Measurements from ENCODE around the gene ZFYVE9.
A peak's percentile ranks its signal among the peaks of the same experiment; 100 is the strongest.
"Not testable (repeated sequence)": the region's sequence is repeated elsewhere in the genome, so short reads cannot be mapped to it uniquely, and the experiment has no call there.

ZFYVE9 gene

GRCh38 chr1:52141513-52142219 is at the start of gene ZFYVE9:
ZFYVE9 (plus strand) TSS chr1:52142089; CDS start chr1:52233207, 91,118 bp downstream.
- DNase-seq (ENCODE audit: low read depth) = peak; percentile 89
- peak within 1 kb of the TSS; percentile 72 for H3K4me3 ChIP-seq (ENCODE audit: low read depth, low read length)
- peak; percentile 54 for TF ChIP-seq MAX (IDR thresholded peaks at IDR 0.05; ENCODE audit: low read depth, low read length)
- TF ChIP-seq CTCF (IDR thresholded peaks at IDR 0.05; ENCODE audit: low read depth, low read length) = peak; percentile 13
- TF ChIP-seq POLR2A (IDR thresholded peaks at IDR 0.05; ENCODE audit: extremely low read depth, insufficient read length) = peak; percentile 31
- TF ChIP-seq MYC (IDR thresholded peaks at IDR 0.05; ENCODE audit: low read depth, low read length) = peak; percentile 53

- not testable (repeated sequence) for DNase-seq (ENCODE audit: low read depth); H3K4me3 ChIP-seq (ENCODE audit: low read depth, low read length)
Observed at GRCh38 chr1:52094300-52094699, 47.6 kb upstream of the ZFYVE9 start.

- no peak overlapping the region for H3K4me3 ChIP-seq (ENCODE audit: low read depth, low read length)
- no peak for DNase-seq (ENCODE audit: low read depth)
- TF ChIP-seq MYC (IDR thresholded peaks at IDR 0.05; ENCODE audit: low read depth, low read length) (no peak), POLR2A (IDR thresholded peaks at IDR 0.05; ENCODE audit: extremely low read depth, insufficient read length) (no peak)
Observed at GRCh38 chr1:52096216-52096615, 45.7 kb upstream of the ZFYVE9 start.

- H3K4me3 ChIP-seq (ENCODE audit: low read depth, low read length) = no peak overlapping the region
- TF ChIP-seq CTCF (IDR thresholded peaks at IDR 0.05; ENCODE audit: low read depth, low read length) = no peak
- no peak for TF ChIP-seq MYC (IDR thresholded peaks at IDR 0.05; ENCODE audit: low read depth, low read length)
- TF ChIP-seq MAX (IDR thresholded peaks at IDR 0.05; ENCODE audit: low read depth, low read length) = no peak
- no peak for TF ChIP-seq POLR2A (IDR thresholded peaks at IDR 0.05; ENCODE audit: extremely low read depth, insufficient read length)
- DNase-seq (ENCODE audit: low read depth) = no peak
Observed at GRCh38 chr1:52098139-52098871, 43.6 kb upstream of the ZFYVE9 start.

GRCh38 chr1:52102336-52103013 is 39.4 kb upstream of the ZFYVE9 start:
- DNase-seq (ENCODE audit: low read depth) = no peak
- H3K4me3 ChIP-seq (ENCODE audit: low read depth, low read length) = no peak overlapping the region
- TF ChIP-seq POLR2A (IDR thresholded peaks at IDR 0.05; ENCODE audit: extremely low read depth, insufficient read length) (no peak), MAX (IDR thresholded peaks at IDR 0.05; ENCODE audit: low read depth, low read length) (no peak), CTCF (IDR thresholded peaks at IDR 0.05; ENCODE audit: low read depth, low read length) (no peak), MYC (IDR thresholded peaks at IDR 0.05; ENCODE audit: low read depth, low read length) (no peak)

GRCh38 chr1:52111492-52111891 is 30.4 kb upstream of the ZFYVE9 start:
- H3K4me3 ChIP-seq (ENCODE audit: low read depth, low read length) = no peak overlapping the region
- TF ChIP-seq MAX (IDR thresholded peaks at IDR 0.05; ENCODE audit: low read depth, low read length) (no peak), POLR2A (IDR thresholded peaks at IDR 0.05; ENCODE audit: extremely low read depth, insufficient read length) (no peak), MYC (IDR thresholded peaks at IDR 0.05; ENCODE audit: low read depth, low read length) (no peak), CTCF (IDR thresholded peaks at IDR 0.05; ENCODE audit: low read depth, low read length) (no peak)
- peak; percentile 44 for DNase-seq (ENCODE audit: low read depth)

Data from NB4 (cell line).